ENCODE results near the gene SLC38A4. TPM values are rescaled to one million over a fixed set of nuclear protein-coding genes. Genes with fewer than 3 reads are reported as not detected.

The SLC38A4 gene
- total and polyA plus RNA-seq, 9 of the 15 experiments (the other 6 are each of a cell fraction or from before 2014, with no cell fraction given): 0.16 TPM; not detected in 8

- TF ChIP-seq ATF6 (CRISPR knock-in tag; IDR thresholded peaks at IDR 0.05): no peak
Observed at GRCh38 chr12:46824709-46825108, 1.1 kb downstream of the SLC38A4 start (continued).

- FAIRE-seq (no peak), ATAC-seq (no peak), DNase-seq (ENCODE audit: extremely low read depth in 1 of 4, low spot score in 3 of 4) (no peak)
- H3K79me2 ChIP-seq (ENCODE audit: control insufficient read depth, insufficient read depth, low read length): no peaks in the 10 kb centered on the region
- TF ChIP-seq POLR2A (conservative IDR thresholded peaks at IDR 0.05) (no peak), RAD51 (IDR thresholded peaks at IDR 0.05; ENCODE audit: borderline replicate concordance, low read depth) (no peak), YY1 (IDR thresholded peaks at IDR 0.05; ENCODE audit: borderline replicate concordance in 1 of 3, control insufficient read depth in 1 of 3, extremely low read depth in 1 of 3, insufficient read depth in 3 of 3, insufficient read length in 1 of 3, insufficient replicate concordance in 2 of 3, low read depth in 1 of 3, low read length in 2 of 3) (no peak), ZNF224 (CRISPR knock-in tag; IDR thresholded peaks at IDR 0.05) (no peak), JUN (IDR thresholded peaks at IDR 0.05; ENCODE audit: borderline replicate concordance, low read depth, low read length) (no peak), JUN (CRISPR knock-in tag; IDR thresholded peaks at IDR 0.05; ENCODE audit: borderline replicate concordance) (no peak), CREB1 (IDR thresholded peaks at IDR 0.05) (no peak), CREB1 (CRISPR knock-in tag; IDR thresholded peaks at IDR 0.05) (no peak), HLTF (IDR thresholded peaks at IDR 0.05) (no peak), MYBL2 (IDR thresholded peaks at IDR 0.05; ENCODE audit: low read depth) (no peak), MYBL2 (CRISPR knock-in tag; IDR thresholded peaks at IDR 0.05; ENCODE audit: borderline replicate concordance) (no peak), NBN (IDR thresholded peaks at IDR 0.05; ENCODE audit: low read depth) (no peak), SOX6 (IDR thresholded peaks at IDR 0.05) (no peak), EZH2 (IDR thresholded peaks at IDR 0.05; ENCODE audit: borderline replicate concordance, low read depth, low read length) (no peak), TBP (optimal IDR thresholded peaks at IDR 0.05; ENCODE audit: low read depth, low read length) (no peak), ZNF324 (CRISPR knock-in tag; IDR thresholded peaks at IDR 0.05) (no peak), TAF7 (tag; IDR thresholded peaks at IDR 0.05) (no peak), EWSR1 (IDR thresholded peaks at IDR 0.05; ENCODE audit: borderline replicate concordance, low read depth, partially characterized antibody) (no peak), STAG1 (CRISPR knock-in tag; IDR thresholded peaks at IDR 0.05; ENCODE audit: borderline replicate concordance) (no peak)
- TF ChIP-seq, protein P1, sequence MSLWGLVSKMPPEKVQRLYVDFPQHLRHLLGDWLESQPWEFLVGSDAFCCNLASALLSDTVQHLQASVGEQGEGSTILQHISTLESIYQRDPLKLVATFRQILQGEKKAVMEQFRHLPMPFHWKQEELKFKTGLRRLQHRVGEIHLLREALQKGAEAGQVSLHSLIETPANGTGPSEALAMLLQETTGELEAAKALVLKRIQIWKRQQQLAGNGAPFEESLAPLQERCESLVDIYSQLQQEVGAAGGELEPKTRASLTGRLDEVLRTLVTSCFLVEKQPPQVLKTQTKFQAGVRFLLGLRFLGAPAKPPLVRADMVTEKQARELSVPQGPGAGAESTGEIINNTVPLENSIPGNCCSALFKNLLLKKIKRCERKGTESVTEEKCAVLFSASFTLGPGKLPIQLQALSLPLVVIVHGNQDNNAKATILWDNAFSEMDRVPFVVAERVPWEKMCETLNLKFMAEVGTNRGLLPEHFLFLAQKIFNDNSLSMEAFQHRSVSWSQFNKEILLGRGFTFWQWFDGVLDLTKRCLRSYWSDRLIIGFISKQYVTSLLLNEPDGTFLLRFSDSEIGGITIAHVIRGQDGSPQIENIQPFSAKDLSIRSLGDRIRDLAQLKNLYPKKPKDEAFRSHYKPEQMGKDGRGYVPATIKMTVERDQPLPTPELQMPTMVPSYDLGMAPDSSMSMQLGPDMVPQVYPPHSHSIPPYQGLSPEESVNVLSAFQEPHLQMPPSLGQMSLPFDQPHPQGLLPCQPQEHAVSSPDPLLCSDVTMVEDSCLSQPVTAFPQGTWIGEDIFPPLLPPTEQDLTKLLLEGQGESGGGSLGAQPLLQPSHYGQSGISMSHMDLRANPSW (CRISPR knock-in tag; IDR thresholded peaks at IDR 0.05): no peak
- no peak overlapping the region for H2AFZ ChIP-seq (ENCODE audit: low read depth, low read length)
- ChIA-PET POLR2A (no interaction called here), CTCF (ENCODE audit: low intra/inter-chr PET ratio) (no interaction called here)
- no peak overlapping the region for H3K4me3 ChIP-seq
- H3K36me3 ChIP-seq (ENCODE audit: control insufficient read depth, insufficient read depth, low read length): no peaks in the 10 kb centered on the region
- H3K4me1 ChIP-seq (replicated peaks in 1 of 2; ENCODE audit: control insufficient read depth in 2 of 2, insufficient read depth in 2 of 2, low read length in 2 of 2): no peaks in the 10 kb centered on the region
- no peak overlapping the region for H3K4me2 ChIP-seq (ENCODE audit: insufficient read depth, low read length)
- in situ Hi-C loops (cut with MboI) (no loop called here), intact Hi-C loops (cut with micrococcal nuclease) (no loop called here)
- no TSS peak for BruUV-seq (replicated peaks)
- no peak overlapping the region for H3K27ac ChIP-seq (ENCODE audit: extremely low read depth, low read depth, low read length)
- no peaks in the 10 kb centered on the region for H3K9me3 ChIP-seq (replicated peaks; ENCODE audit: control insufficient read depth, insufficient read depth, low read depth, low read length)
- H4K20me1 ChIP-seq (replicated peaks; ENCODE audit: control insufficient read depth, insufficient read depth, low read length): no peaks in the 10 kb centered on the region
- no peaks in the 10 kb centered on the region for H3K9me1 ChIP-seq (ENCODE audit: control insufficient read depth, insufficient read depth, low read length)
- H3K9ac ChIP-seq (ENCODE audit: insufficient read depth in 1 of 2, low read depth in 2 of 2, low read length in 2 of 2): no peak overlapping the region
- no peaks in the 10 kb centered on the region for H3K27me3 ChIP-seq (ENCODE audit: control insufficient read depth in 2 of 2, insufficient read depth in 2 of 2, low read length in 2 of 2)
Observed at GRCh38 chr12:46818642-46819041, 7.2 kb downstream of the SLC38A4 start.
